ENCODE results near the gene SPECC1.

DNA sequence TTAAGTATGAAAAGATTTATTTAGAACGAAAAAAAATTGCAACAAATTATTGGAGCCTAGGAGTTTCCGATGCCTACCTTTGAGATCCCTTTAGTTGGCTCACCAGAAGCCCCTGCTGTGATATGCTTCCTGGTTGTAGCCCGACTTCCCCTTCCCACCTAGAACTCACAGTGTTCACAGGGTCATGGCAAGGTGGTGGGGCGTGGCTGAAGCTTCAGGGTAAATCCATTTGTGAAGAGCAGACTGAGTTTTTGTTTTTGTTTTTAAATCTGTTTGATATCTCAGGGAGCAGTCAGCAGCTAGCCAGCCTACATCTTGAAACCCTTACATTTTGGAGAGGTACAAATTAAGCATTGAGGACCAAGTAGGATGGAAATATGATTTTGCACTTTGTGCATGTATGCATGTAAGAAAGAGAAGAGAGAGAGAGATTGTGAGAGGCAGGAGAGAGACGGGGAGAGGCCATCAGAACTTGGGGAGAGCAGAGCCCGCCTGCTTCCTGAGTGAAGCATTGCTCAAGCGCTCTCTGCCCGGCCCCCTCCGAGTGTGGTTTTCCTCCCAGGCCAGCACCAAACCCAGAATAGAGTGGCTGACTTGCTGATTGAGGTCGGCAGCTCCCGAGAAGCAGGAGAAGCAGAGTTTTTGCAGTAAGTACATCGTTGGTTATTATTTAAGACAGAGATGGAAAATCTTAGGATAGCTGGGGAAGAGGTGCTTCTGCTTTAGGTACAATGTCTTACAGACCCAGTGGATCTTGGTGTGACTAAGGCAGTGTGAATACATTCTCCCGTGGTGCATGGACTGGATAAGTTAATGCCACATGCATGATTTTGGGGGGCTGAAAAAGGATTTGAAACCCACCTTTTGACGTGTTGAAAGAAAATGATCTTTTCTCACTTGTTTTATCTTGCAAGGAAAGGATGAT is 64.2 kb downstream of the SPECC1 start:
- TF ChIP-seq POLR2A (IDR thresholded peaks at IDR 0.05) (no peak), POLR2AphosphoS5 (IDR thresholded peaks at IDR 0.05) (peak in 3 of 4 donors; percentile 28 to 51 (median 44)), CTCF (IDR thresholded peaks at IDR 0.05) (no peak), EP300 (IDR thresholded peaks at IDR 0.05) (no peak)

All from sigmoid colon (tissue), 4 donors.